Measurements from ENCODE around the gene LPP. TPM values are rescaled to one million over a fixed set of nuclear protein-coding genes. Genes with fewer than 3 reads are reported as not detected.

The LPP gene
- total RNA-seq, 1 experiment from 2014 or later, result 54.0 TPM

- Histone ChIP-seq H3K9me2 (ENCODE audit: insufficient read depth) (no peaks in the 10 kb centered on the region), H3K9me3 (ENCODE audit: control insufficient read depth in 1 of 2, insufficient read depth in 1 of 2, low read depth in 1 of 2, low read length in 2 of 2) (no peaks in the 10 kb centered on the region), H3K9ac (ENCODE audit: low read length) (no peak overlapping the region), H3K27me3 (ENCODE audit: insufficient read depth, low read length) (no peaks in the 10 kb centered on the region), H3K4me3 (replicated peaks in 1 of 2; ENCODE audit: low read depth in 1 of 2, low read length in 2 of 2) (no peak overlapping the region), H3K79me2 (ENCODE audit: insufficient read depth, low read length) (no peaks in the 10 kb centered on the region), H3K4me1 (ENCODE audit: control insufficient read depth in 1 of 2, insufficient read depth in 2 of 2, low read length in 2 of 2) (peaks cover 0 to 11% of the 10 kb centered on the region in 2 experiments; a peak in 1 of 4 replicates), H4K20me1 (ENCODE audit: insufficient read depth) (no peaks in the 10 kb centered on the region), H3K36me3 (ENCODE audit: control insufficient read depth in 1 of 2, insufficient read depth in 2 of 2, low read length in 2 of 2) (no peaks in the 10 kb centered on the region), H3K27ac (ENCODE audit: low read depth, low read length) (no peak overlapping the region), H3K4me2 (ENCODE audit: low read length) (peak overlapping the region; percentile 6), H2AFZ (ENCODE audit: low read depth, low read length, poor library complexity, severe bottlenecking) (no peak overlapping the region)
- CTCF ChIA-PET, result no interaction called here
- intact Hi-C loops (cut with micrococcal nuclease), result no loop called here
- TF ChIP-seq YY1 (IDR thresholded peaks at IDR 0.05; ENCODE audit: extremely low read depth, insufficient replicate concordance, low read depth, low read length) (no peak), FOSL1 (IDR thresholded peaks at IDR 0.05; ENCODE audit: low read depth) (peak; percentile 25; the same call in 1 of the 2 replicates), SRF (IDR thresholded peaks at IDR 0.05; ENCODE audit: low read depth) (no peak), JUND (IDR thresholded peaks at IDR 0.05) (0 out of 2 replicates have a peak, but pooled peaks have one; percentile 23)
- RAD21 ChIA-PET (ENCODE audit: low non-redundant PET in 1 of 2, low total read pairs in 2 of 2, uncharacterized antibody in 2 of 2, unreplicated experiment in 2 of 2), result no interaction called here
- ATAC-seq (no peak), DNase-seq (ENCODE audit: low read depth, low spot score) (no peak)
- POLR2A ChIA-PET, result no interaction called here
- no TSS peak for BruUV-seq (replicated peaks)
These were observed 285.1 kb downstream of the LPP start for GRCh38 chr3:188439080-188439479.

GRCh38 chr3:188440340-188440972 lies 286.5 kb downstream of the LPP start:
- H4K20me1 ChIP-seq (ENCODE audit: insufficient read depth), result no peaks in the 10 kb centered on the region
- no peaks in the 10 kb centered on the region for H3K27me3 ChIP-seq (ENCODE audit: insufficient read depth, low read length)
- TF ChIP-seq POLR2AphosphoS5 (IDR thresholded peaks at IDR 0.05; ENCODE audit: low read depth, low read length) (no peak), SIN3A (IDR thresholded peaks at IDR 0.05; ENCODE audit: low read depth) (no peak), CBX3 (IDR thresholded peaks at IDR 0.05; ENCODE audit: low read depth) (no peak), ZNF274 (IDR thresholded peaks at IDR 0.05; ENCODE audit: low read depth, low read length) (no peak), EZH2phosphoT487 (IDR thresholded peaks at IDR 0.05; ENCODE audit: borderline replicate concordance) (no peak), FOSL1 (IDR thresholded peaks at IDR 0.05; ENCODE audit: low read depth) (no peak), SRF (IDR thresholded peaks at IDR 0.05; ENCODE audit: low read depth) (no peak), YY1 (IDR thresholded peaks at IDR 0.05; ENCODE audit: extremely low read depth, insufficient replicate concordance, low read depth, low read length) (no peak)
- no TSS peak for BruUV-seq (replicated peaks)
- no peaks in the 10 kb centered on the region for H3K9me3 ChIP-seq (ENCODE audit: control insufficient read depth in 1 of 2, insufficient read depth in 1 of 2, low read depth in 1 of 2, low read length in 2 of 2)
- intact Hi-C loops (cut with micrococcal nuclease), result no loop called here
- H3K9ac ChIP-seq (ENCODE audit: low read length), result no peak overlapping the region
- H2AFZ ChIP-seq (ENCODE audit: low read depth, low read length, poor library complexity, severe bottlenecking), result no peak overlapping the region
- H3K36me3 ChIP-seq (ENCODE audit: control insufficient read depth in 1 of 2, insufficient read depth in 2 of 2, low read length in 2 of 2), result no peaks in the 10 kb centered on the region
- H3K4me1 ChIP-seq (ENCODE audit: control insufficient read depth in 1 of 2, insufficient read depth in 2 of 2, low read length in 2 of 2), result peaks cover 0 to 11% of the 10 kb centered on the region in 2 experiments; a peak in 1 of 4 replicates
- RAD21 ChIA-PET (ENCODE audit: low non-redundant PET in 1 of 2, low total read pairs in 2 of 2, uncharacterized antibody in 2 of 2, unreplicated experiment in 2 of 2), result no interaction called here
- H3K4me2 ChIP-seq (ENCODE audit: low read length), result no peak overlapping the region
- no peaks in the 10 kb centered on the region for H3K79me2 ChIP-seq (ENCODE audit: insufficient read depth, low read length)
- POLR2A ChIA-PET, result no interaction called here
- DNase-seq (ENCODE audit: low read depth, low spot score) (no peak), ATAC-seq (no peak)
- no peak overlapping the region for H3K27ac ChIP-seq (ENCODE audit: low read depth, low read length)
- H3K9me2 ChIP-seq (ENCODE audit: insufficient read depth), result no peaks in the 10 kb centered on the region
- CTCF ChIA-PET, result no interaction called here
- no peak overlapping the region for H3K4me3 ChIP-seq (replicated peaks in 1 of 2; ENCODE audit: low read depth in 1 of 2, low read length in 2 of 2)
